Type B pancreatic cell (in vitro differentiated cells): ENCODE data around the gene WDFY4. TPM values are rescaled to one million over a fixed set of nuclear protein-coding genes. Genes with fewer than 3 reads are reported as not detected.

Source experiments
- DNase-seq: peaks from one replicate; pipeline ENCODE4 v3.0.0; 2021; ENCODE audit warnings: mixed read lengths; ENCODE audit not compliant: unreplicated experiment; ENCODE audit errors: extremely low spot score
- H3K27ac Mint-ChIP-seq: 2 replicates; pipeline ENCODE4 v1.8.0; 2021; ENCODE audit warnings: mild to moderate bottlenecking, mixed read lengths
- H3K27me3 Mint-ChIP-seq: 2 replicates; pipeline ENCODE4 v1.8.0; 2021; ENCODE audit warnings: mixed read lengths
- H3K36me3 Mint-ChIP-seq: 2 replicates; pipeline ENCODE4 v1.8.0; 2021; ENCODE audit warnings: mixed read lengths
- H3K4me1 Mint-ChIP-seq: one replicate; pipeline ENCODE4 v1.8.0; 2021; ENCODE audit warnings: mixed read lengths; ENCODE audit not compliant: unreplicated experiment
- H3K4me3 Mint-ChIP-seq: 2 replicates; pipeline ENCODE4 v1.8.0; 2021; ENCODE audit warnings: mild to moderate bottlenecking, mixed read lengths
- H3K9me3 Mint-ChIP-seq: 2 replicates; pipeline ENCODE4 v1.8.0; 2021; ENCODE audit warnings: mixed read lengths
- total RNA-seq: library from RNA; stranded (reverse); gene quantifications from 2 replicates; pipeline ENCODE4 v1.2.1, GENCODE V29; 2021; ENCODE audit warnings: low replicate concordance
- TF ChIP-seq, protein P1 (sequence below): fragments of 200-600 bp; sonication (generic); conservative IDR thresholded peaks from 2 replicates; pipeline ENCODE4 v1.5.0; 2021; ENCODE audit warnings: antibody characterized with exemption, mild to moderate bottlenecking

WDFY4 gene
- total RNA-seq, 1 donor from 2014 or later, result 0.05 TPM

GRCh38 chr10:48667960-48668590, 16.6 kb upstream of the WDFY4 start:
- TF ChIP-seq, protein P1, sequence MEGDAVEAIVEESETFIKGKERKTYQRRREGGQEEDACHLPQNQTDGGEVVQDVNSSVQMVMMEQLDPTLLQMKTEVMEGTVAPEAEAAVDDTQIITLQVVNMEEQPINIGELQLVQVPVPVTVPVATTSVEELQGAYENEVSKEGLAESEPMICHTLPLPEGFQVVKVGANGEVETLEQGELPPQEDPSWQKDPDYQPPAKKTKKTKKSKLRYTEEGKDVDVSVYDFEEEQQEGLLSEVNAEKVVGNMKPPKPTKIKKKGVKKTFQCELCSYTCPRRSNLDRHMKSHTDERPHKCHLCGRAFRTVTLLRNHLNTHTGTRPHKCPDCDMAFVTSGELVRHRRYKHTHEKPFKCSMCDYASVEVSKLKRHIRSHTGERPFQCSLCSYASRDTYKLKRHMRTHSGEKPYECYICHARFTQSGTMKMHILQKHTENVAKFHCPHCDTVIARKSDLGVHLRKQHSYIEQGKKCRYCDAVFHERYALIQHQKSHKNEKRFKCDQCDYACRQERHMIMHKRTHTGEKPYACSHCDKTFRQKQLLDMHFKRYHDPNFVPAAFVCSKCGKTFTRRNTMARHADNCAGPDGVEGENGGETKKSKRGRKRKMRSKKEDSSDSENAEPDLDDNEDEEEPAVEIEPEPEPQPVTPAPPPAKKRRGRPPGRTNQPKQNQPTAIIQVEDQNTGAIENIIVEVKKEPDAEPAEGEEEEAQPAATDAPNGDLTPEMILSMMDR, result no peak
- Mint-ChIP-seq H3K27me3 (peaks cover 12% of the 10 kb centered on the region), H3K27ac (no peak overlapping the region)

GRCh38 chr10:48670978-48671913, 13.4 kb upstream of the WDFY4 start:
- Mint-ChIP-seq H3K4me1 (no peaks in the 10 kb centered on the region), H3K36me3 (no peaks in the 10 kb centered on the region), H3K27ac (no peak overlapping the region), H3K27me3 (no peaks in the 10 kb centered on the region), H3K4me3 (no peak overlapping the region), H3K9me3 (no peaks in the 10 kb centered on the region)
- TF ChIP-seq, protein P1, result no peak
- DNase-seq, result no peak

More at GRCh38 chr10:48667960-48668590, 16.6 kb upstream of the WDFY4 start:
- Mint-ChIP-seq H3K36me3 (no peaks in the 10 kb centered on the region), H3K9me3 (no peaks in the 10 kb centered on the region), H3K4me3 (no peak overlapping the region), H3K4me1 (no peaks in the 10 kb centered on the region)
- no peak for DNase-seq

DNA sequence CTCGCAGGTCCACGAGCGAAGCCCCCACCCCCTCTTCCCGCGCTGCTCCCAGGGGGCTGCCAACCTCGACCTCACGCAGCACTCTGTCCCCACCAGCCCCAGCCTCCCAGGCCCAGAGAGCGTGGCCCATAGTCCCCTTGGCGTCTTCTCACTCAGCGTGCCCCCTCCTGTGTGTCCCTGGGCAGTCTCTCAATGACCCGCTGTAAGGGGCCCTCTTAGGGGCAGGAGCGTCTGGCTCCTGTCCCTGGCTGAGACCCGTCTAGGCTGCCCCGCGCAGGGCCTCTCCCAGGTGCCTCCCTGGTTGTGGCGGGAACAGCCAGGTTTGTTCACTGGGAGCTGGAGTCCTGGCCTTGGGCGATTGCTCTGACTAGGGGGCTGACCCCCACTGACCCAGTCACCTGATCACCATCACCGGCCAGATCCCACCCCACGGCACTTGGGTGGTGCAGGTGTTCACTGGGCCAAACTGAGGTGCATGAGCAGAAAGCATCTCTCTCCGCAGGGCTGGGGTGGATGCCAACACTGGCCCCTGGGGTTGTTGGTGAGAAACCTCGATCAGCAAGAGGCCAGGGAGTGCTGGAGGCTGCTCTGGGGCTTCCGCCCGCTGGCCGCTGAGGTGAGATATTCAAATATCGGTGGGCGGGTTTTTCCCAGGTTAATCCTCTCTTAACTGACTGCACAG, 12.6 kb upstream of the WDFY4 start:
- DNase-seq, result no peak
- Mint-ChIP-seq H3K27ac (no peak overlapping the region), H3K4me1 (no peaks in the 10 kb centered on the region), H3K9me3 (no peaks in the 10 kb centered on the region), H3K27me3 (no peaks in the 10 kb centered on the region), H3K4me3 (no peak overlapping the region), H3K36me3 (no peaks in the 10 kb centered on the region)
- TF ChIP-seq, protein P1, result no peak

DNA sequence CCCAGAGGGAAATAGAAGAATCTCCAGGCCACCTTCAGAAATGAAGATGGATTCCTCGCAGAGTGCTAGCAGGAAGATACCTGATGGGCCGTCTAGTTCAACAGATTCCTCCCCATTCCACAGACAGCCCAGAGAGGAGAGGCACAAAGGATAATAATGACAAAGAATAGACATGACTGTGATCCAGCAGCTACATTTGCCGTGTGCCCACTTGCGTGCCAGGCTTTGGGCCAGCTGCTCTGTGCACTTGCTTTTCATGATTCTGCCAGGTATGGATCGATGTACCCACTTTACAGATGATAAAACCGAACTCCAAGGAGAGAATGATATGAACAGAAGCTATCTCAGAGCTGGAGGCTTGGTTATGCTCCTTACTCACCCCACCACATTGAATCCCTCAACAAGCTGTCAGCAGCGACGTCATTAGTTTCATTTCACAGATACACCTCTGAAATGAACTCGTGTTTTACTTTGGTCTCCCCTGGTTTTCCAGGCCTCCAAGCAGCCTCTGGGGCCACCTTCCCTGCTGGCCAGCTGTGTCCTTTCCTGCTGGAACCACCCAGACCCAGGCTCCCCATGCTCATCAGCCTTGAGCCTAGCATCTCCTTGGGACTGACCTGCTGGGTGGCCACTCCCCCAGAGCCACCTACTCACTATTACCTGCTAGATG, 11.9 kb upstream of the WDFY4 start:
- Mint-ChIP-seq H3K36me3 (no peaks in the 10 kb centered on the region), H3K27me3 (no peaks in the 10 kb centered on the region), H3K27ac (no peak overlapping the region), H3K4me1 (no peaks in the 10 kb centered on the region), H3K9me3 (peaks cover under 1% of the 10 kb centered on the region), H3K4me3 (no peak overlapping the region)
- no peak for DNase-seq
- TF ChIP-seq, protein P1, result no peak

DNA sequence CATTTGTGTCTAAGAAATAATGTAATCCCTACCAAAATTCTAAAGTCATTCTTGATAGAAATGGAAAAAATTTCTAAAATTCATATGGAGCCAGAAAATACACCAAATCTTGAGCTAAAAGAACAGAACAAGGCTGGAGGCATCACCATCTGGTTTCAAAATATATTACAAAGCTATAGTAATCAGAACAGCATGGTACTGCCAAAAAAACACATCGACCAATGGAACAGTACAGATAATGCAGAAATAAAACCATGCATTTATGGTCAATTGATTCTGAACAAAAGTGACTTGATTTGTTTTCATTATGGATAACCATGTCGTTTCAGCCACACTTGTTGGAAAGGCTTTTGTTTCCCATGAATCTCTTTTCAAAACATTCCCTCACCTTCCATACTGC, 7.0 kb upstream of the WDFY4 start:
- no peak overlapping the region for H3K4me3 Mint-ChIP-seq
- no peak overlapping the region for H3K27ac Mint-ChIP-seq
- H3K9me3 Mint-ChIP-seq, result peaks cover 5% of the 10 kb centered on the region
- DNase-seq, result no peak
- TF ChIP-seq, protein P1, result no peak
- H3K27me3 Mint-ChIP-seq, result no peaks in the 10 kb centered on the region
- H3K36me3 Mint-ChIP-seq, result no peaks in the 10 kb centered on the region
- H3K4me1 Mint-ChIP-seq, result no peaks in the 10 kb centered on the region
